ENCODE measurements around the gene ABR.
"Not testable (repeated sequence)": the region's sequence is repeated elsewhere in the genome, so short reads cannot be mapped to it uniquely, and the experiment has no call there.

Gene ABR

GRCh38 chr17:1047879-1048470 lies 131.8 kb downstream of the ABR start:
- no peak for DNase-seq (ENCODE audit: low read depth)

GRCh38 chr17:1047177-1047878 lies 132.5 kb downstream of the ABR start:
- DNase-seq (ENCODE audit: low read depth): no peak

GRCh38 chr17:1045456-1045855 lies 134.3 kb downstream of the ABR start:
- no peak for DNase-seq (ENCODE audit: low read depth)

DNA sequence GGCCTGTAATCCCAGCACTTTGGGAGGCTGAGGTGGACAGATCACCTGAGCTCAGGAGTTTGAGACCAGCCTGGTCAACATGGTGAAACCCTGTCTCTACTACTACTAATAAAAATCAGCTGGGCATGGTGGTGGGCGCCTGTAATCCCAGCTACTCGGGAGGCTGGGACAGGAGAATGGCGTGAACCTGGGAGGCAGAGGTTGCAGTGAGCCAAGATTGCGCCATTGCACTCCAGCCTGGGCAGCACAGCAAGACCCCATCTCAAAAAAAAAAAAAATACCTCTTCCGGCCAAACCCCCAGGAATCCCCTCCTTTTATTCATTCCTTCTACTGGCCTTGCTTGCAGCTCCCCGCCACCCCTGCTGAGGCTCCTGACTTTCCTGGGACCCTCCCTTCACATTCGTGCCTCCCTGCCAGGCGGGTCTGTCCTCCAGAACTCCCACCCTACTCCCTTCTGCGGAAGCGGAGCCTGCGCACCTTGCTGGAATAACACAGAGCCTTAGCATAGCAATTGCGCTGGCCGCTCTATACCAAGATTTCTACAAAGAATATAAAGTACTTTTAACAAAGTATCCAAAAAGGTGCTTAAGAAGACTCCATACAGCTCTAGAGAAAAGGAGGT lies 135.3 kb downstream of the ABR start:
- not testable (repeated sequence) for DNase-seq (ENCODE audit: low read depth)

DNA sequence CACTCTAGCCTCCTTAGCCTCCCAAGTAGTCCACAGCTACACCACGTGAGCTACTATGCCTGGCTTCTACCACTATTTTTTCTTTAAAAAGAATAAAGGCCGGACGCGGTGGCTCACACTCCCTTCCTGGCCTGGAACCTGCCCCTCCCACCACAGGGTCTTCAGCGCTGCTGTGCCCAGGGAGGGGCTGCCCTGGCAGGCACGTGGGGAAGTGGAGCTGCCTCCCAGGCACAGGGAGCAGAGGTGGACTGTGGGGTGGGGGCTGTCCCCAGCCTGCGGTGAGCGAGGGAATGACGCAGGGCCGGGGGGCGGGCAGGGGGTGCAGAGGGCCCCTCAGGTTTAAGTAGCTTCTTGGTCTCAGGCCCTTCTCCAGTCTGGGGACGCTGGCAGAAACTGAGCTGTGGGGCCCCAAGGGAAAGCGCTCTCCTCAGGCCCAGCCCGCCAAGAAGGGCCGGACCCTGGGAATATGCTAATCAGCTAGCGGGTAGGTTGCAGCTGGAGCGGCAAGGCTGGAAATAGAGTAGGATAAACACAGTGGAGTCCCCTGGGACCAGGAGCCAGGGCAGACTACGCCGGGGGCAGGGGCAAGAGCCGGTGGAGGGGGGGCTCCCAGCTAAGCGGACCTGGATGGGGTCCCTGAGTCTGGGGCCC lies 136.1 kb downstream of the ABR start:
- DNase-seq (ENCODE audit: low read depth): no peak

GRCh38 chr17:1042486-1042885 lies 137.3 kb downstream of the ABR start:
- DNase-seq (ENCODE audit: low read depth): no peak

DNA sequence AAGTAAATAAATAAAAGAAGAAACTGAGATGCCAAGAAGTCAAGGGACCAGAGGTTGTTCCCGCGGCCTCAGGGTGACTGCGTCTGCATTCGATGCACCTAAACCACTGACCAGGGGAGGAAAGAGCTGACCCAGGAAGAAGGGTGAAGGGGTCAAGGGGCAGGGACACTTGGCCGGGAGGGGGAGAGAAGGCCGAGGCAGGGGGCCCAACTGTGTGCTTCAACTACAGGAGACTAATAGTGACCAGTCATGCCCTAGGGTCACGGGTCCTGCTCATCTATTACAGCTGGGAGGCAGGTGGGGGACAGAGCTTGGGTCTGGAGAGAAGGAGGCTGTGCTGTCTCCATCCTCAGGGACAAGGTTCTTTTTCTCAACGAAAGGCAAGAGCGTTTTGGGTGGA lies 138.0 kb downstream of the ABR start:
- DNase-seq (ENCODE audit: low read depth): no peak

GRCh38 chr17:1040216-1040600 lies 139.6 kb downstream of the ABR start:
- DNase-seq (ENCODE audit: low read depth): no peak

DNA sequence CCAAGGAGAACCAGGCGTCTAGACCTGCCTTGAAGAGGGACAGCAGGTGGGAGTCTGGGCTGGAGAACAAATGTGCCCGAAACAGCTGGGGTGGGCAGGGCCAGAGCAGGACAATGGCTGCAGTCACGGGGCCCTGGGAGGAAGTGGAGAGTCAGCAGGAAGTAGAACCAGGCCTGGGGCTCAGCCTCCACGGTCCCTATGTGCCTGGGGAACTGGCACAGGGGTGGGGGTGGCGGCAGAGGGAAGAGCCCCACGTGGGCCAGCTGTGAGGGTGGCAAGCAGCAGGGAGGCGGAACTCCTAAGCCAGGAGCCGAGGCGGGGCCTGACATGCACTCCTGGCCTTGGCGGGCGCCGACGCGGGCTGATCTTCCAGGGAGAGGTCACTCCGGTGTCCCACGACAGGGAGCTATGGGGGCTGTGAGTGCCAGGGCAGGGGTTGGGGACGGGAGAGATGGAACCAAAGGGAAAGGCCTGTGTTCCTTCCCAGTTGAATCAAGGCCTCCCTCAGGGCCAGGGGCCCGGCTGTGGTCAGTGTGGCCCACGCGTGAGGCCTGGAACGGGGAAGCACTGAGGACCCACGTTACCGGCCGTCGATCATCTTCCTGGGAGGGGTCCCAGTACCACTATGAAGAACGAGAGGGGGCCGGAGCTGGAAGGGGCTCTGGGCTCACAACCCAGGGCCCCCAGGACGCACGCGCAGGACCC lies 140.1 kb downstream of the ABR start:
- no peak for DNase-seq (ENCODE audit: low read depth)

GRCh38 chr17:1039123-1039507 lies 140.7 kb downstream of the ABR start:
- no peak for DNase-seq (ENCODE audit: low read depth)

DNA sequence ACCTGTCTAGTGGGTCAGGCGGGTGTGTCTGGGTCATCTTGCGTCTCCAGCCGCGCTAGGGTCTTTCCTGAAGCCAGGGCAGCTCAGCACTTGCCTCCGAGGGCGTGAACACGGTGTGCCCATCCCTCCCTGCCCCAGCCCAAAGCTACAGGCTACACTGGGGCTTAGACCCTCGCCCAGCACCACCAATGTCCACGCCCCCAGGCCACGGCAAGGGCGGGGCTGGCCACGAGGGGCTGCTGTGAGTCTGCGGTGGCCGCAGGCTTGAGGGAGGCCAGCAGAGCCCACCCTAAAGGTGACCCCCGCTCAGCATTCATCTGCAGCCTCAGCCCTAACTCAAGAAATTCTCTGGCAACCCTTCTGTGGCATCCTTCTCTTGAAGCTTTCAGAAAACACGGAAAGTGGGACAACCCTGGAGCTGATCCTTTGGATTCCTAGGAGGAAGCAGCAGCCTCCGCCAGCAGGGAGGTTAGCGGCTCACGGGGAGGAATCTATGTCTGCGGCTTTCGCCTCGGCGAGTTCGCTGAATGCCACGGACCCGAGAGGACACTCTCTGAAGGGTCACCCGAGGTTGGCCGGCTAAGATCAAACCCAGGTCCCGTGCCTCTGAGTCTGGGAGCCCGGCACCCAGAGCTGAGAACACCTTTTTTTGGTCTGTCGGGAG lies 141.2 kb downstream of the ABR start:
- DNase-seq (ENCODE audit: low read depth): no peak

GRCh38 chr17:1037238-1037879 lies 142.4 kb downstream of the ABR start:
- no peak for DNase-seq (ENCODE audit: low read depth)

- no peak for DNase-seq (ENCODE audit: low read depth)
These were observed 142.9 kb downstream of the ABR start for GRCh38 chr17:1036845-1037237.

- DNase-seq (ENCODE audit: low read depth): no peak
These were observed 143.5 kb downstream of the ABR start for GRCh38 chr17:1036171-1036844.

- DNase-seq (ENCODE audit: low read depth): no peak
These were observed 144.1 kb downstream of the ABR start for GRCh38 chr17:1035546-1036170.

GRCh38 chr17:1034652-1035210 lies 145.1 kb downstream of the ABR start:
- DNase-seq (ENCODE audit: low read depth): no peak

DNA sequence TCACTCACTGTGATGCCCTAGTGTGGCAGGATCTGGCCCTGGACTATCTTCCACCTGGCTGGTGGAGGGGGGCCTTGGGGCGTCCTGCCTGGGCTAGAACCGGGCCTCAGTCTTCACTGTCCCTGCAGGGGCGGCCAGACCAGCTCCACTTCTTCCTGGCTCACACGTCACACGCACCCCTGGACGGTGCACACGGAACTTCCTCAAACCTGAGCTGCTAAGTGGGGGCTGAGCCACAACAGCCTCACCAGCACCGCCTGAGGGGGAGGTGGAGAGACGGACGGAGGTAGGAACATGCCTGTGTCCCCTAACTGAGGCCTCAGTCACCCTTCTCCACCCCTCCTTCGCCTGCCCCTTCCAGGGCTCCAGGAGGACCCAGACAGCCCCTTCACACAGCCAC lies 146.3 kb downstream of the ABR start:
- no peak for DNase-seq (ENCODE audit: low read depth)

GRCh38 chr17:1032391-1032790 lies 147.4 kb downstream of the ABR start:
- DNase-seq (ENCODE audit: low read depth): no peak

DNA sequence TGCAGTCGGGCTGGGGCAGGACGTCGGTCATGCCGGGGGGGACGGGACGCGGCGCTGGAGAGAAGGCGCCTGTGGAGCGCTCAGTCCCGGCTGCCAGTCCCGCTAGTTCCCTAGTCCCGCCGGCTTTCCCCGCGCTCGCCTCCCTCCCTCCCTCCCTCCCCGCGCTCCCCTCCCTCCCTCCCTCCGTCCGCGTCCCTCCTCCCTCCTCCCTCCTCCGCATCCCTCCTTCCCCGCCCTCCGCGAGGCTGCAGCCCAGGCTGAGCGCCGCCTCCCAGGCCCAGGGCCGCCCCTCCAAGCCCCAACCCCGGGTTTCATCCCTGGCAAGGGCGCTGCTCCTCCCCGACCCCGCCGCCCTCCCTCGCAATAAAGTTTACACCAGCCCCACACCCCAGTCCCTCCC lies 148.1 kb downstream of the ABR start:
- DNase-seq (ENCODE audit: low read depth): no peak
